ENCODE measurements around the gene CTXND1. TPM values are rescaled to one million over a fixed set of nuclear protein-coding genes. Genes with fewer than 3 reads are reported as not detected.
A peak's percentile ranks its signal among the peaks of the same experiment; 100 is the strongest.

The CTXND1 gene
- polyA plus RNA-seq, 3 donors: not detected

GRCh38 chr15:80155001-80155377, 97.0 kb downstream of the CTXND1 start:
- Mint-ChIP-seq H3K27me3 (ENCODE audit: low read depth in 3 of 3) (no peaks in the 10 kb centered on the region), H3K9me3 (no peaks in the 10 kb centered on the region), H3K4me3 (peak overlapping the region; percentile 56 to 67), H3K36me3 (peaks cover 12 to 21% of the 10 kb centered on the region in 2 donors), H3K27ac (peak overlapping the region; percentile 78 to 92 (median 87)), H3K4me1 (peaks cover 57% of the 10 kb centered on the region)
- Histone ChIP-seq H3K4me3 (replicated peaks in 1 of 3; ENCODE audit: low read depth in 2 of 3, low read length in 3 of 3) (peak overlapping the region in 1 of 3 experiments; percentile 33), H3K36me3 (replicated peaks in 1 of 2; ENCODE audit: control insufficient read depth in 1 of 2, insufficient read depth in 2 of 2, low read length in 2 of 2) (peaks cover 0 to 9% of the 10 kb centered on the region in 2 donors), H3K79me2 (ENCODE audit: insufficient read depth, low read length) (peaks cover 22% of the 10 kb centered on the region), H4K20me1 (ENCODE audit: insufficient read depth, low read length) (no peaks in the 10 kb centered on the region), H2AFZ (ENCODE audit: insufficient read depth, low read depth, low read length, poor library complexity, severe bottlenecking) (no peak overlapping the region), H3K4me1 (ENCODE audit: control insufficient read depth in 1 of 2, insufficient read depth in 2 of 2, low read length in 2 of 2) (peaks cover 48 to 54% of the 10 kb centered on the region in 2 donors), H3K27ac (ENCODE audit: low read depth in 1 of 2, low read length in 2 of 2) (peak overlapping the region; percentile 31 to 74), H3K9me3 (replicated peaks in 1 of 2; ENCODE audit: control insufficient read depth in 1 of 2, insufficient read depth in 1 of 2, low read length in 2 of 2) (no peaks in the 10 kb centered on the region), H3K27me3 (ENCODE audit: control insufficient read depth in 2 of 2, insufficient read depth in 2 of 2, low read length in 2 of 2) (no peaks in the 10 kb centered on the region), H3K4me2 (replicated peaks; ENCODE audit: extremely low read depth, low read length, poor library complexity, severe bottlenecking) (peak overlapping the region; percentile 26), H3K9ac (ENCODE audit: insufficient read depth, low read length, poor library complexity, severe bottlenecking) (no peak overlapping the region)
- DNase-seq: peak; percentile 21 to 43 (median 37)
- intact Hi-C loops (cut with micrococcal nuclease): loop anchor here in 1 of 2 donors (10.0 kb wide), 1 partner anchor 1280 kb away; the partner anchor contains the start of gene MORF4L1
- TF ChIP-seq, protein P1, sequence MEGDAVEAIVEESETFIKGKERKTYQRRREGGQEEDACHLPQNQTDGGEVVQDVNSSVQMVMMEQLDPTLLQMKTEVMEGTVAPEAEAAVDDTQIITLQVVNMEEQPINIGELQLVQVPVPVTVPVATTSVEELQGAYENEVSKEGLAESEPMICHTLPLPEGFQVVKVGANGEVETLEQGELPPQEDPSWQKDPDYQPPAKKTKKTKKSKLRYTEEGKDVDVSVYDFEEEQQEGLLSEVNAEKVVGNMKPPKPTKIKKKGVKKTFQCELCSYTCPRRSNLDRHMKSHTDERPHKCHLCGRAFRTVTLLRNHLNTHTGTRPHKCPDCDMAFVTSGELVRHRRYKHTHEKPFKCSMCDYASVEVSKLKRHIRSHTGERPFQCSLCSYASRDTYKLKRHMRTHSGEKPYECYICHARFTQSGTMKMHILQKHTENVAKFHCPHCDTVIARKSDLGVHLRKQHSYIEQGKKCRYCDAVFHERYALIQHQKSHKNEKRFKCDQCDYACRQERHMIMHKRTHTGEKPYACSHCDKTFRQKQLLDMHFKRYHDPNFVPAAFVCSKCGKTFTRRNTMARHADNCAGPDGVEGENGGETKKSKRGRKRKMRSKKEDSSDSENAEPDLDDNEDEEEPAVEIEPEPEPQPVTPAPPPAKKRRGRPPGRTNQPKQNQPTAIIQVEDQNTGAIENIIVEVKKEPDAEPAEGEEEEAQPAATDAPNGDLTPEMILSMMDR (IDR thresholded peaks at IDR 0.05): no peak
- 44% methylated on average over 1 of the region's 5 CpGs for WGBS (ENCODE audit: insufficient coverage)

- H3K27ac Mint-ChIP-seq: no peak overlapping the region
- peak overlapping the region; percentile 26 for H3K4me2 ChIP-seq (replicated peaks; ENCODE audit: extremely low read depth, low read length, poor library complexity, severe bottlenecking)
These were observed 97.7 kb downstream of the CTXND1 start for GRCh38 chr15:80154336-80154735.

More at GRCh38 chr15:80154336-80154735, 97.7 kb downstream of the CTXND1 start:
- no peak for DNase-seq
- H3K4me3 ChIP-seq (replicated peaks in 1 of 3; ENCODE audit: low read depth in 2 of 3, low read length in 3 of 3): no peak overlapping the region
- TF ChIP-seq, protein P1 (IDR thresholded peaks at IDR 0.05): no peak
- peaks cover 0 to 9% of the 10 kb centered on the region in 2 donors for H3K36me3 ChIP-seq (replicated peaks in 1 of 2; ENCODE audit: control insufficient read depth in 1 of 2, insufficient read depth in 2 of 2, low read length in 2 of 2)
- intact Hi-C loops (cut with micrococcal nuclease): loop anchor here in 1 of 2 donors (5.0 to 10.0 kb wide), 2 partner anchors 97 to 1280 kb away; partner anchors contain the start of genes MORF4L1 and ZFAND6
- H3K36me3 Mint-ChIP-seq: peaks cover 8 to 15% of the 10 kb centered on the region in 2 donors
- H3K27me3 Mint-ChIP-seq (ENCODE audit: low read depth in 3 of 3): no peaks in the 10 kb centered on the region
- WGBS (ENCODE audit: insufficient coverage): 80% methylated on average over 2 of the region's 6 CpGs
- H3K79me2 ChIP-seq (ENCODE audit: insufficient read depth, low read length): peaks cover 22% of the 10 kb centered on the region
- no peaks in the 10 kb centered on the region for H3K9me3 Mint-ChIP-seq
- H3K4me3 Mint-ChIP-seq: no peak overlapping the region
- peaks cover 42 to 47% of the 10 kb centered on the region in 2 donors for H3K4me1 ChIP-seq (ENCODE audit: control insufficient read depth in 1 of 2, insufficient read depth in 2 of 2, low read length in 2 of 2)
- H3K27me3 ChIP-seq (ENCODE audit: control insufficient read depth in 2 of 2, insufficient read depth in 2 of 2, low read length in 2 of 2): no peaks in the 10 kb centered on the region
- H3K27ac ChIP-seq (ENCODE audit: low read depth in 1 of 2, low read length in 2 of 2): no peak overlapping the region
- no peaks in the 10 kb centered on the region for H4K20me1 ChIP-seq (ENCODE audit: insufficient read depth, low read length)
- H3K9me3 ChIP-seq (replicated peaks in 1 of 2; ENCODE audit: control insufficient read depth in 1 of 2, insufficient read depth in 1 of 2, low read length in 2 of 2): no peaks in the 10 kb centered on the region
- no peak overlapping the region for H2AFZ ChIP-seq (ENCODE audit: insufficient read depth, low read depth, low read length, poor library complexity, severe bottlenecking)
- no peak overlapping the region for H3K9ac ChIP-seq (ENCODE audit: insufficient read depth, low read length, poor library complexity, severe bottlenecking)
- peaks cover 51% of the 10 kb centered on the region for H3K4me1 Mint-ChIP-seq
